Activated gamma-delta T cell treated with Interleukin-2 at 50 U/mL for 16 hours (primary cell): ENCODE results near the gene SLC17A2.

Source experiments
- DNase-seq: peaks from one replicate; pipeline ENCODE4 v3.0.0-alpha.2; 2020

SLC17A2 gene

GRCh38 chr6:25930532-25931410 lies at the start of gene SLC17A2:
SLC17A2 (minus strand) TSS chr6:25930691; CDS start chr6:25925796, 4,895 bp downstream.
- DNase-seq, result no peak

- no peak for DNase-seq
These were observed 45.6 kb upstream of the SLC17A2 start for GRCh38 chr6:25975923-25976560.

GRCh38 chr6:25973923-25974555 lies 43.5 kb upstream of the SLC17A2 start:
- DNase-seq, result no peak

- no peak for DNase-seq
These were observed 42.4 kb upstream of the SLC17A2 start for GRCh38 chr6:25972902-25973301.

GRCh38 chr6:25972128-25972527 lies 41.6 kb upstream of the SLC17A2 start:
- no peak for DNase-seq

GRCh38 chr6:25971187-25971821 lies 40.8 kb upstream of the SLC17A2 start:
- DNase-seq, result no peak

- no peak for DNase-seq
These were observed 38.3 kb upstream of the SLC17A2 start for GRCh38 chr6:25968769-25969168.

GRCh38 chr6:25966711-25967110 lies 36.2 kb upstream of the SLC17A2 start:
- DNase-seq, result no peak

GRCh38 chr6:25965058-25965457 lies 34.6 kb upstream of the SLC17A2 start:
- no peak for DNase-seq

GRCh38 chr6:25963426-25964123 lies 33.1 kb upstream of the SLC17A2 start:
- DNase-seq, result no peak

- DNase-seq, result peak; percentile 67
These were observed 31.9 kb upstream of the SLC17A2 start, which contains the start of gene TRIM38 for GRCh38 chr6:25962149-25963127. TRIM38 (plus strand) TSS chr6:25962802; CDS start chr6:25966523, 3,721 bp downstream.

- DNase-seq, result no peak
These were observed 31.2 kb upstream of the SLC17A2 start for GRCh38 chr6:25961619-25962148.

- no peak for DNase-seq
These were observed 30.2 kb upstream of the SLC17A2 start for GRCh38 chr6:25960734-25961133.

GRCh38 chr6:25959890-25960536 lies 29.5 kb upstream of the SLC17A2 start:
- DNase-seq, result no peak

- no peak for DNase-seq
These were observed 28.2 kb upstream of the SLC17A2 start for GRCh38 chr6:25958700-25959162.

- DNase-seq, result no peak
These were observed 25.7 kb upstream of the SLC17A2 start for GRCh38 chr6:25956226-25956625.

- DNase-seq, result no peak
These were observed 24.3 kb upstream of the SLC17A2 start for GRCh38 chr6:25954756-25955155.

- no peak for DNase-seq
These were observed 23.2 kb upstream of the SLC17A2 start for GRCh38 chr6:25953733-25954132.

- no peak for DNase-seq
These were observed 22.0 kb upstream of the SLC17A2 start for GRCh38 chr6:25952535-25952934.
